Measurements from ENCODE around the gene D2HGDH. TPM values are rescaled to one million over a fixed set of nuclear protein-coding genes. Genes with fewer than 3 reads are reported as not detected.

Gene D2HGDH
- total RNA-seq, 2 donors from 2014 or later, result 24.0 to 25.8 TPM

GRCh38 chr2:241706537-241706936 lies 27.9 kb upstream of the D2HGDH start:
- DNase-seq (no peak), ATAC-seq (replicated peaks in 1 of 2) (no peak)
- H3K4me1 Mint-ChIP-seq (ENCODE audit: low read depth), result peaks cover 16% of the 10 kb centered on the region
- H3K36me3 Mint-ChIP-seq (ENCODE audit: insufficient read depth in 2 of 2), result peaks cover 15 to 45% of the 10 kb centered on the region in 2 donors
- H3K9me3 Mint-ChIP-seq, result peaks cover 3 to 4% of the 10 kb centered on the region in 2 donors
- no peak overlapping the region for H3K4me3 Mint-ChIP-seq
- no peak overlapping the region for H3K27ac Mint-ChIP-seq
- no peaks in the 10 kb centered on the region for H3K27me3 Mint-ChIP-seq (ENCODE audit: low read depth)

DNA sequence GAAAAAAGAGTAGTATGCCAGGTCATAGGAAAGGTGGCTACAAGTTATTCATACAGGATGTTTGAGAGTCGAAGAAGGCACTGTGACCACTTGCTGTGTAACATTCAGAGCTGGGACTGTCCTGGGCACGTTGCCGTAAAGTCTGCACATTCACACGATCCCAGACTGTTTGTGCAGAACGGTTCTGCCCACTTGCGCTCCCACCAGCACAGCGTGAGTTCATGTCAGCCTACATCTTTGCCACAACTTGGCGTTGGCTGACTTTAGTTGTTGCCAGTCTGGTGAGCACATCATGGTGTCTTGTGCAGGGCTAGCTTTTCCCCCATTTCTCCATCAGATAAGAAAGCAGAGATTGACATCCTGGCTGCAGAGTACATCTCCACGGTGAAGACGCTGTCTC lies 25.6 kb upstream of the D2HGDH start:
- DNase-seq (no peak), ATAC-seq (replicated peaks in 1 of 2) (no peak)
- Mint-ChIP-seq H3K27me3 (ENCODE audit: low read depth) (no peaks in the 10 kb centered on the region), H3K9me3 (peaks cover 3 to 4% of the 10 kb centered on the region in 2 donors), H3K36me3 (ENCODE audit: insufficient read depth in 2 of 2) (peaks cover 16 to 49% of the 10 kb centered on the region in 2 donors), H3K4me3 (no peak overlapping the region), H3K27ac (no peak overlapping the region), H3K4me1 (ENCODE audit: low read depth) (peaks cover 4% of the 10 kb centered on the region)

GRCh38 chr2:241719093-241719492 lies 15.3 kb upstream of the D2HGDH start:
- Mint-ChIP-seq H3K4me3 (no peak overlapping the region), H3K36me3 (ENCODE audit: insufficient read depth in 2 of 2) (peaks cover 5 to 34% of the 10 kb centered on the region in 2 donors), H3K9me3 (no peaks in the 10 kb centered on the region), H3K27ac (no peak overlapping the region), H3K27me3 (ENCODE audit: low read depth) (no peaks in the 10 kb centered on the region), H3K4me1 (ENCODE audit: low read depth) (peaks cover 5% of the 10 kb centered on the region)
- ATAC-seq (replicated peaks in 1 of 2) (no peak), DNase-seq (no peak)

GRCh38 chr2:241720099-241720498 lies 14.3 kb upstream of the D2HGDH start:
- no peak for DNase-seq
- Mint-ChIP-seq H3K36me3 (ENCODE audit: insufficient read depth in 2 of 2) (peaks cover 5 to 29% of the 10 kb centered on the region in 2 donors), H3K27me3 (ENCODE audit: low read depth) (no peaks in the 10 kb centered on the region), H3K27ac (no peak overlapping the region), H3K9me3 (no peaks in the 10 kb centered on the region), H3K4me1 (ENCODE audit: low read depth) (peaks cover 5% of the 10 kb centered on the region), H3K4me3 (no peak overlapping the region)
- no peak for ATAC-seq (replicated peaks in 1 of 2)

DNA sequence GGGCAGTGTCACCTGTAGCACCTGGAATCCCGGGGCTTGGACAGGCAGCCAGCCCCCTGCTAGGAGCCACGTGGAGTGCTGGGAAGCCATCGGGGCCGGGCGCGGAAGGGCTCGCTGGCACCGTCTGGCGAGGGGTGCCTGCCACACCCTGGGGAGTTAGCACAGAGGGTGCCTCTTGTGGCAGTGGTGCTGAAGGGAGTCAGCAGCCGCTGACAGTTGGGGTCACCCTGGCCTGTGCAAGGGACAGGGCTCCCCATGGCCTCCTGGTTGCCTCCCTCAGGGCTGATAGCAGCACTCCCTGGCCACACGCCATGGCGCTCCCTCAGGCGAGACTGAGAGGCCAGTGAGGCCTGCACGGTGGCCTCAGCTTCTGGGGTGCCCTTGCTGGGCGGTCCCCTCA lies 13.9 kb upstream of the D2HGDH start:
- Mint-ChIP-seq H3K36me3 (ENCODE audit: insufficient read depth in 2 of 2) (peaks cover 5 to 29% of the 10 kb centered on the region in 2 donors), H3K27me3 (ENCODE audit: low read depth) (no peaks in the 10 kb centered on the region), H3K9me3 (no peaks in the 10 kb centered on the region), H3K4me1 (ENCODE audit: low read depth) (peaks cover 5% of the 10 kb centered on the region), H3K4me3 (no peak overlapping the region), H3K27ac (no peak overlapping the region)
- DNase-seq (no peak), ATAC-seq (replicated peaks in 1 of 2) (no peak)

DNA sequence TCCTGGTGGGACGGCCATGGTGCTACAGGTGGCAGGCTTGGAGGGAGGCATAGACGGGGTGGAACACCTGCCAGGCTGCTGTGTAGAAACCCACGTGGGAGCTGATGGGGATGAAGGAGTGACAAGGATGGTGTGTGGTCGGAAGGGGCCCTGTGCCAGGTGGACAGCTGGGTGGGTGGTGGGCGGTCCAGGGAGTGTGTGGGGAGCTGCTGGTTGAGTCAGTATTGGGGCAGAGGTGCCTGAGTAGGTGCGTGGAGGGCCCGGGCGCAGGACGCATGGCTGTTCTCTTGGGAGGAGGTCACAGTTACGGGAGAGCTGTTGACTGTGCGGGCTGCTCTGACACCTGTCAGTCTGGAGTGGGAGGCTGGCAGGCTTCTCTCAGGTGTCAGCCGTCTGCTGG lies 12.6 kb upstream of the D2HGDH start:
- Mint-ChIP-seq H3K36me3 (ENCODE audit: insufficient read depth in 2 of 2) (peaks cover 5 to 24% of the 10 kb centered on the region in 2 donors), H3K27me3 (ENCODE audit: low read depth) (no peaks in the 10 kb centered on the region), H3K4me3 (no peak overlapping the region), H3K4me1 (ENCODE audit: low read depth) (no peaks in the 10 kb centered on the region), H3K27ac (no peak overlapping the region), H3K9me3 (no peaks in the 10 kb centered on the region)
- no peak for ATAC-seq (replicated peaks in 1 of 2)
- DNase-seq, result no peak

GRCh38 chr2:241722896-241723454 lies 11.5 kb upstream of the D2HGDH start:
- no peak for DNase-seq
- Mint-ChIP-seq H3K27ac (no peak overlapping the region), H3K27me3 (ENCODE audit: low read depth) (no peaks in the 10 kb centered on the region), H3K4me1 (ENCODE audit: low read depth) (no peaks in the 10 kb centered on the region), H3K9me3 (no peaks in the 10 kb centered on the region), H3K36me3 (ENCODE audit: insufficient read depth in 2 of 2) (peaks cover 5 to 24% of the 10 kb centered on the region in 2 donors), H3K4me3 (no peak overlapping the region)
- no peak for ATAC-seq (replicated peaks in 1 of 2)

GRCh38 chr2:241724259-241724974 lies 10.0 kb upstream of the D2HGDH start:
- H3K36me3 Mint-ChIP-seq (ENCODE audit: insufficient read depth in 2 of 2), result peaks cover 5 to 23% of the 10 kb centered on the region in 2 donors
- no peaks in the 10 kb centered on the region for H3K4me1 Mint-ChIP-seq (ENCODE audit: low read depth)
- no peak overlapping the region for H3K27ac Mint-ChIP-seq
- no peaks in the 10 kb centered on the region for H3K9me3 Mint-ChIP-seq
- no peak overlapping the region for H3K4me3 Mint-ChIP-seq
- DNase-seq, result peak in 1 of 2 donors; percentile 16
- H3K27me3 Mint-ChIP-seq (ENCODE audit: low read depth), result no peaks in the 10 kb centered on the region
- ATAC-seq (replicated peaks in 1 of 2), result peak in 1 of 2 donors; percentile 43

DNA sequence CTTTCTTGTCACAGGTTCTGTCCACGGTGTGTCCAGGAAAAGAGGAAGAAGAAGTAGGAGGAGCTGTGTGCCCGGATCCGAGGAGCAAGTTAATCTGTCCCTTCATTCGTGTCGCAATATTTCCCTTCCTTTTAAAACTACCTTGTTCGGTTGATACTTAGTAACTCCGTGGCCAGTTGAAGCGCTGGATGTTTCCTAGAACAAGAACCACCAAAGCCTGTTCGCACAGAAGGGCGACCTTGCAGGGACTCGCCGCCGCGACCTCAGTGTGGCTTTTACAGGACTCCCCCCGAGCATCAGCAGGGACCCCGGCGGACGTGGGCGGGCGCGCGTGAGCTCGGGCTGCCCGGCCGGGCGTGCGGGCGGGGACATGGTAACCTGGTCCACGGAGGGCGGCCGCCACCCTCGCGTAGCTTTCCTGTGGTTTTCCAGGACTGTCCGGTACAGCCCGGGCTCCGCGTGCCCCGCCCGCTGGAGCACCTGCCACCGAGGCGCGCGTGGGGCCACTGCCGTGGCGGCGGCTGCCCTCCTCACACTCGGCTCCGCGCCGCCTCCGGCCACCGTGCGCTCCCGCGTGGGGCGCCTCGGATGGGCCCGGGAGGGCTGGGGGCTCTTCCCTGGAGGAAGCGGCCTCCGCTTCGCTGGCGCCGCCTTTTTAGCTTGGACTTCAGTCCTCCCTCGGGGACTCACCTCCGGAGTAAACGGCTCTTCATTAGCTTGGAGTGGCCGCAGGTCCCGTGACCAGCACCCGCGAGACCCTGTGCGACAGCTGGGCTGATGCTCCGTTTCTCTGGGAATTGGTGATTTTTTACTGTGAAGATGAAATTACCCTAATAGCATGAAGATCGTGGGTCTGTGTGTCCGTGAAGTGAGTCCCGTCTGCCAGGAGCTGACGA lies 9.2 kb upstream of the D2HGDH start:
- ATAC-seq (replicated peaks in 1 of 2) (no peak), DNase-seq (no peak)
- Mint-ChIP-seq H3K4me1 (ENCODE audit: low read depth) (peaks cover 8% of the 10 kb centered on the region), H3K27ac (no peak overlapping the region), H3K9me3 (no peaks in the 10 kb centered on the region), H3K27me3 (ENCODE audit: low read depth) (no peaks in the 10 kb centered on the region), H3K4me3 (no peak overlapping the region), H3K36me3 (ENCODE audit: insufficient read depth in 2 of 2) (peaks cover 5 to 21% of the 10 kb centered on the region in 2 donors)

DNA sequence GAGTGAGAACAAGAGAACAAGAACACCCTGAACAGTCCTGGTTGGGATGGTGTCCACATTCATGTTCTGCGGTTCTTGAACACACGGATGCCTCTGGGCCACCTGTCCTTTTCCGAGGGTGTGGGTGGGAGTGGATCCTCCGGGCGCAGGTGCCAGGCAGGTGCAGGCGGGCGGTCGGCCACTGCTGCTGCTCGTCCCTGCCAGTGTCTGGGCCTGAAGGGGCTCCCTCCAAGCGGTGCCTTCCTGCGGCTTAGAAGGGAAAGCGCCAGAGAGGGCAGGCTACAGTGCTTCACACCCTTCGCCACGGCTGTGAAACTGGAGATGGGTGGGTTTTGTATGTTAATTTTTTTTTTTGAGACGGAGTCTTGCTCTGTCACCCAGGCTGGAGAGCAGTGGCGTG lies 8.0 kb upstream of the D2HGDH start:
- no peak overlapping the region for H3K27ac Mint-ChIP-seq
- no peaks in the 10 kb centered on the region for H3K27me3 Mint-ChIP-seq (ENCODE audit: low read depth)
- H3K4me3 Mint-ChIP-seq, result no peak overlapping the region
- peaks cover 20% of the 10 kb centered on the region for H3K4me1 Mint-ChIP-seq (ENCODE audit: low read depth)
- peaks cover 4 to 20% of the 10 kb centered on the region in 2 donors for H3K36me3 Mint-ChIP-seq (ENCODE audit: insufficient read depth in 2 of 2)
- DNase-seq (no peak), ATAC-seq (replicated peaks in 1 of 2) (no peak)
- no peaks in the 10 kb centered on the region for H3K9me3 Mint-ChIP-seq

GRCh38 chr2:241728000-241728399 lies 6.4 kb upstream of the D2HGDH start:
- Mint-ChIP-seq H3K27ac (no peak overlapping the region), H3K4me3 (no peak overlapping the region), H3K4me1 (ENCODE audit: low read depth) (peaks cover 31% of the 10 kb centered on the region), H3K27me3 (ENCODE audit: low read depth) (no peaks in the 10 kb centered on the region), H3K36me3 (ENCODE audit: insufficient read depth in 2 of 2) (peaks cover 0 to 13% of the 10 kb centered on the region in 2 donors), H3K9me3 (no peaks in the 10 kb centered on the region)
- ATAC-seq (replicated peaks in 1 of 2) (no peak), DNase-seq (no peak)

DNA sequence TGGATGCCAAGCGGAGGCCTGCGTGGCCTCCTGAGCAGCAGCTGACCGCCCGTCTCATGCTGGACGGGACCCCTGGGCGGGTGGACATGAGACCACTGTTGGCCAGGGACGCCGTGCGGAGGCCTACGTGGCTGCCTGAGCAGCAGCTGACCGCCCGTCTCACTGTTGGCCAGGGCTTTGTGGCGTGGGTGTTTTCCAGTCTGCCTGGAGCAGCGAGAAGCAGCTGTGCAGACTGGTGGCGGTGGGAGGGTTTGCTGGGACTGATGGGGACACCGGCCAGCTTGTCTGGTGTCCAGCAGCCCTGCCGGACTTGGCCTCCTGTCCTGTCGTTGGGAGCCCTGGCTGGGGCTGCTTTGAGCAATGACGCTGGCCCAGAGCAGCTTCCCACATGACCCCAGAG lies 5.8 kb upstream of the D2HGDH start:
- Mint-ChIP-seq H3K9me3 (no peaks in the 10 kb centered on the region), H3K27me3 (ENCODE audit: low read depth) (no peaks in the 10 kb centered on the region), H3K4me1 (ENCODE audit: low read depth) (peaks cover 37% of the 10 kb centered on the region), H3K4me3 (no peak overlapping the region), H3K27ac (no peak overlapping the region), H3K36me3 (ENCODE audit: insufficient read depth in 2 of 2) (peaks cover 0 to 7% of the 10 kb centered on the region in 2 donors)
- DNase-seq, result no peak
- ATAC-seq (replicated peaks in 1 of 2), result no peak

DNA sequence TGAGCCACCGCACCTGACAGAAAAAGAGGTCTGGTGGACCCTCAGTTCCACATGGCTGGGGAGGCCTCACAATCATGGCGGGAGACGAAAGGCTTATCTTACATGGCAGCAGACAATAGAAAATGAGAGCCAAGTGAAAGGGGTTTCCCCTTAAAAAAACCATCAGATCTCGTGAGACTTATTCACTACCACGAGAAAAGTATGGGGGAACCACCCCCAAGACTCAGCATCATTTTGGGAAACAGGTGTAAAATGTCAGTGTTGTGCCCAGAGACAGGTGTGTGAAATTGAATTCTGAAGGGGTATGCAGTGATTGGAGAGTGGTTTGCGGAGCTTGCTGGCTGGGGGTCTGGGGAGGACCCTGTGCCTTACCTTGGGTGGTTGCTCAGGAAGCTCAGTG lies 4.6 kb upstream of the D2HGDH start:
- DNase-seq, result peak; percentile 12 to 18
- H3K4me3 Mint-ChIP-seq, result peak overlapping the region; percentile 50 to 62

More for the DNA sequence above, 4.6 kb upstream of the D2HGDH start:
- Mint-ChIP-seq H3K27me3 (ENCODE audit: low read depth) (no peaks in the 10 kb centered on the region), H3K4me1 (ENCODE audit: low read depth) (peaks cover 39% of the 10 kb centered on the region), H3K36me3 (ENCODE audit: insufficient read depth in 2 of 2) (peaks cover 0 to 3% of the 10 kb centered on the region in 2 donors), H3K9me3 (no peaks in the 10 kb centered on the region), H3K27ac (peak overlapping the region; percentile 15)
- ATAC-seq (replicated peaks in 1 of 2), result no peak

Data from activated T-cell treated with anti-CD3 and anti-CD28 coated beads, Interleukin-2, amount 50 U/mL, for 72 hours (primary cell).